D341Med (cell line): ENCODE results near the gene MAGEL2.
A peak's percentile ranks its signal among the peaks of the same experiment; 100 is the strongest.

Experiments used
- DNase-seq: peaks from one replicate; pipeline ENCODE4 v3.0.0; 2012; ENCODE audit warnings: low spot score

The MAGEL2 gene

GRCh38 chr15:23647421-23648370 lies at the start of gene MAGEL2:
TSS of gene MAGEL2 (minus strand) at chr15:23647867. CDS start at chr15:23647742, 125 bp downstream.
- no peak for DNase-seq

- DNase-seq, result no peak
These were observed 47.6 kb upstream of the MAGEL2 start for GRCh38 chr15:23695282-23695681.

GRCh38 chr15:23694592-23694991 lies 46.9 kb upstream of the MAGEL2 start:
- no peak for DNase-seq

DNA sequence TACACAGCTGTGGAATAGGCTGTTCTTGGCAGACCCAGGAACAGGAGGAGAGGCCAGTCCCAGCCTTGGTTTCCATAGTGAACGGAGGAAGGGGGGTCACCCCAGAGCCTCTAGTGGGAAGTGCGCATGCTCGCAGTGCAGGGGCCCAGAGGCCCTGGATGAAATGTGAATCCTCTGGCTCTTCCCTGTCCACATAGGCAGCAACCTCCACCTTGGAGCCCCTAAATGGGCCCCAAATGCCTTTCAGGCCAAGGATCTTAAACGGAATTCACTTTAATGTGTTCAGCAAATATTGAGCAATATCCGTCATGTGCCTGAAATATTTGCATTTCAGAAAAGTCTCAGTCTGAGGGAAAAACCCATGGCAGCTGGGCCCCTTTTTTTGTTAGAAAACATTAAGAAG lies 42.8 kb upstream of the MAGEL2 start:
- DNase-seq, result no peak

GRCh38 chr15:23690015-23690414 lies 42.3 kb upstream of the MAGEL2 start:
- DNase-seq, result no peak

- peak; percentile 91 for DNase-seq
These were observed 39.4 kb upstream of the MAGEL2 start, which contains the start of gene NDN for GRCh38 chr15:23687143-23687470. TSS of gene NDN (minus strand) at chr15:23687305. CDS start at chr15:23687217, 88 bp downstream.

DNA sequence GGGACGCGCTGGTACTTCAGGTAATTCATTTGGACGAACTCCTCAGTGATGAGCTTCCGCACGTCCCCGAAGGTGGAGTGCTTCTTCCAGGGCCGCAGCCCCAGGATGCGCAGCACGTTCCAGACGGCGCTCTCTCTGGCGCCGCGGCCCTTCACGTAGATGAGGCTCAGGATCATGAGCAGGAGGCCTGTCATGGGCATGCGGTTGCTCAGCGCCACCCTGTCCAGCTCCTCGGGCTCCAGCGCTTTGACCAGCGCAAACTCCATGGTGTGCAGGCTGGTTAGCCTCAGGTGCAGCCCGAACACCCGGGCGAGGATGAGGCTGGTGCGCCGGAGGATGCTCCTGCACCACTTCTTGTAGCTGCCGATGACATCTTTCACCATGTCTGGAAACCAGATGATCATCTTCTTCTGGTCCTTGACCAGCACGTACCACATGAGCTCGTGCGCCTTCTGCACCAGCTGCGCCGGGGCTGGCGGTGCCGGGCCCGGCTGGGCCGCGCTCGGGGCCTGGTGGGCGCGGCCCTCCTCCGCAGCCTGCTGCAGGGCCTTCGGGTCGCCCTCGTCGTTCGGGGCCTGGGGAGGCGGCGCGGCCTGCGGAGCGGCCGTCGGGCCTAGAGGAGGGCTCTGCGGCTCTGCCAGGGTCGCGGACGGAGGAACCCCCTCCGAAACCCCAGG lies 38.9 kb upstream of the MAGEL2 start:
- peak; percentile 55 for DNase-seq

GRCh38 chr15:23671481-23671880 lies 23.8 kb upstream of the MAGEL2 start:
- DNase-seq, result no peak

GRCh38 chr15:23670970-23671369 lies 23.3 kb upstream of the MAGEL2 start:
- DNase-seq, result no peak

DNA sequence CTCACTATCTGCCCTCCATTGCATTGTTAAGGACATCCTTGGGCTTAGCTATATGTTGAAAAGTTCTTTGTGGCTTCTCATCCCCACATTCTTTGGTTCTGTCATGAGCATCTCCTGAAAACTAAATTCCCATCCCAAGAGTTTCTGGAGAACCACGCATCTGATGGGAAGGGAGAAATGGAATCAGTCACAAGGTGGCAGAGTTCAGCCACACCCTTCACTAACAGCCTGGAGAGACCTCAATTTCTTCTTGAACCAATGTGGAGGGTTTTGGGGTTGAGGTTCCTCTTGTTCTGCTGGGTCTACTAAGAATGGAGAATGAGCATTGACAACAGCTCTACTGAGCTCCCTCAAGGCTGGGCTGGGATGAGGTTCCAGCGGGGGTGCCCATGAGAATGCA lies 15.6 kb upstream of the MAGEL2 start:
- DNase-seq, result no peak

DNA sequence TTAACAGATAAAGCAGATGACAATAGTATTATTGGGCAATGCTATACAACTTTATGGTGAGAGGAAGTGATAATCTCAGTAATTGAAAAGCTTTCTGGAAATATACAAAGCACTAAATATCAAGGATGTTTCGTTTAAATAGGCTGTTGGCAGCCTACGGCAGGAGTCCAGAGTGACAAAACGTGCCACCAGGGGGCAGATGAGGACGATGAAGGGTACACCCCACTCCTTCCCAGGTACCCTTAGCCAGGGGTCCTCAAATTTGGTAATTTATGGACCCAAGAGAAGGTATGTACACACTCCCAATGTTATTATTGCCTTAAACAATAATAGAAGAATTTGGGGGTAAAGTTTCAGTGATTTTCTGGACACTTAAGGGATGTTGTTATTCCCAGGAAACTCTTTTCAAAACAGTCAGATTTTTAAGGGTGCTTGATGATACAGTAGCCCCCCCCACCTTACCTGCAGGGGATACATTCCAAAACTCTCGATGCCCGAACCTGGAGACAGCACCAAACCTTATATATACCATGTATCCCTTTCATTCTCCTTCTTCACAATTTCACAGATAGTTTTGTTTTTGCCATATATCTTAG lies 1.4 kb upstream of the MAGEL2 start:
- peak; percentile 68 for DNase-seq

DNA sequence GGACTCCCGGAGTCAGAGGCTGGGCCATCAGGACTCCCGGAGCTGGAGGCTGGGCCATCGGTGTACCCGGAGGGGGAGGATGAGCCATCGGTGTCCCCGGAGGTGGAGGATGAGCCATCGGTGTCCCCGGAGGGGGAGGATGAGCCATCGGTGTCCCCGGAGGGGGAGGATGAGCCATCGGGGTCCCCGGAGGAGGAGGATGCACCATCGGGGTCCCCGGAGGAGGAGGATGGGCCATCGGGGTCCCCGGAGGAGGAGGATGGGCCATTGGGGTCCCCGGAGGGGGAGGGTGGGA lies 719 bp downstream of the MAGEL2 start:
- DNase-seq, result no peak

DNA sequence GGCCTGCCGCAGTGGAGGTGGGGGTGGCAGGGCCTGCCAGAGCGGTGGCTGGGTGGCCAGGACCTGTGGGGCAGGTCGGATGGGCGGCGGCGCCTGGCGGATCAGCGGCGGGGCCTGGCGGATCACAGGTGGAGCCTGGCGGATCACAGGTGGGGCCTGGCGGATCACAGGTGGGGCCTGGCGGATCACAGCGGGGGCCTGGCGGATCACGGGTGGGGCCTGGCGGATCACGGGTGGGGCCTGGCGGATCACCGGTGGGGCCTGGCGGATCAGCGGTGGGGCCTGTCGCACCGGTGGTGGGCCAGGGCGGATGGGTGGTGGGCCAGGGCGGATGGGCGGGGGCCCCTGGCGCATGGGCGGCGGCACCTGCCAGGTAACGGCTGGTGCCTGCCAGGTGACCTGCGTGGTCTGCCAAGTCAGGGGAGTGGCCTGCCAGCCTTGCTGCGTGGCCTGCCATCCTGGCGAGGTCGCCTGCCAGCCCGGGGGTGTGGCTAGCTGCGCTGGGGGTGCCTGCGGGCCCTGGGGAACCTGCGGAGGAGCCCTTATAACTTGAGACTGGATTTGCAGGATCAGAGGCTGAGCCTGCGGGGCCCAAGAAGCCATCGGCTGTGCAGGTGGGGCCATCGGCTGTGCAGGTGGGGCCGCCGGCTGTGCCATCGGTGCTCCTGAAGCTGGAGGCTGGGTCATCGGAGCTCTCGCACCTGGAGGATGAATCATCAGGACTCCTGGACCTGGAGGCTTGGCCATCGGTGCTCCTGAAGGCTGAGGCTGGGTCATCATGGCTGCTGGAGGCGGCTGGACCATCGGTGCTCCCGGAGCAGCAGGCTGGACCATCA lies 1.3 kb downstream of the MAGEL2 start:
- no peak for DNase-seq

- peak; percentile 67 for DNase-seq
These were observed 2.1 kb downstream of the MAGEL2 start for GRCh38 chr15:23645371-23646164.

DNA sequence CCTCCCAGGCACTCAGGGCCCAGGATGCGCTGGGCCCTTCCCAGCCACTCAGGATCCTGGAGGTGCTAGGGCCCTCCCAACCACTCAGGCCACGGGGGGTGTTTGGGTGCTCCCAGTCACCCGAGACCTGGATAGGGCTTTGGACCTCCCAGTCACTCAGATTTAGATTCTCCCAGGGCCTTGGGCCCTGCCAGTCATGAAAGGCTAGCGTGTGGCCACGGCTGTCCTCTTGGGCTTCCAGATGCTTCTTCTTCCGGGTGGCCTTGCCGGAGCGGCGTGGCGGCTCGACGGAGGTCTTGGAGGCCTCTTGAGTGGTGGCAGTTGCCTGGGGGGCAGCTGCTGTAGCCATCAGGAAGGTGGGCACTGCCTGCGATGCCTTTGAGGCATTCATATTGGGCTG lies 2.8 kb downstream of the MAGEL2 start:
- no peak for DNase-seq

- DNase-seq, result peak; percentile 86
These were observed 5.1 kb downstream of the MAGEL2 start for GRCh38 chr15:23642413-23643044.

- no peak for DNase-seq
These were observed 13.5 kb downstream of the MAGEL2 start for GRCh38 chr15:23634181-23634580.

DNA sequence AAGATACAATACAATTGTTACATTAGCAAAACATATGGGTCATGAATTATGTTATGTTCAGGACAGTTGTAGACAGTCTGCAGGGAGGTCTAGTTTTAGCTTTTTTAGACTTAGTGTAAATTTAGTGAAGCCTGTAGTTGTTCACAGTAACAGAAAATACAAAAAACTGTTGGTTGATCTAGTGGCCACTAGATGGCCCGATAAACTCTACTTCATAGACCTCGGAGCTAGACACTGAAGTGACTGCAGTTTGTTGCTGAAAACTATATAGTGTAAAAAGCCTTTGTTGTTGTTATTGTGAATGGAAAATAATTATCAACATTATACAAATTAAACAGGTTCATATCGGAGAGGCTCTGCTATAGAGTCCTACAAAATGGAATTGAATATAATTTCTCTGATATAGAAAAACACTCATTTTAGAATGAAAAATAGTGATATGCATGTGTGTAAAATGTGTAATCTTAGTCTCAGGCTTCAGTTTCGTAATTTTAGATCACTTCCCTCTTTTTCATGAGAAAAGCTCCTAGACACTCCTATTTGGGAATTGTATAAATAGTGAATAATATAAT lies 18.3 kb downstream of the MAGEL2 start:
- no peak for DNase-seq

DNA sequence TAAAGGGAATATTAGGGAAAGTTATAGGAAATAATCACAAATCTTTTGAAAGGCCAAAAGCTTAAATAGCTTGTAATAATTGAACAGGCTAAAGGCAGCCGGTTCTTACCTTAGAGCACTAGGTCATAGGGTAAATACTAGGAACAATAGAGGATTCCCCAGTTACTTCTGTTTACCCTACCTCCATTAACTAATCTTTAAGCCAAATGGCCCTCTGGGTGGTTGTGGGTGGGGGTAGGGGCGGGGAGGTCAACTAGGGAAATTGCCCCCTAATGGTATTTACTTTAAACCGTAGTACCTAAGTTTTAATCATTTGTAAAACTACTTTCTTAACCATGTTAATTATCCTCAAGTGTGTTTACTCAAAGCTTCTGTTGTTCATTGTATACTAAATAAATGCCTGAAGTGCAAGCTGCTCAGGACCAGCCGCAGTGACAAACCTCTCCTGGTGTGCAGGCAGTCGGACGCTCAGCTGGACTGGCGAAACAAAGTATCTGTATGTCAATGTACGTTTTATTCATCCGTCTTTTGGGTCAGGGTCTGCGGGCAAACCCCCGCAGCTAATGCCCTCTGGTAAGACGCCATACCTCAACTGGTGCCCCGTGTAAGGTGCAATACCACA lies 18.9 kb downstream of the MAGEL2 start:
- no peak for DNase-seq

DNA sequence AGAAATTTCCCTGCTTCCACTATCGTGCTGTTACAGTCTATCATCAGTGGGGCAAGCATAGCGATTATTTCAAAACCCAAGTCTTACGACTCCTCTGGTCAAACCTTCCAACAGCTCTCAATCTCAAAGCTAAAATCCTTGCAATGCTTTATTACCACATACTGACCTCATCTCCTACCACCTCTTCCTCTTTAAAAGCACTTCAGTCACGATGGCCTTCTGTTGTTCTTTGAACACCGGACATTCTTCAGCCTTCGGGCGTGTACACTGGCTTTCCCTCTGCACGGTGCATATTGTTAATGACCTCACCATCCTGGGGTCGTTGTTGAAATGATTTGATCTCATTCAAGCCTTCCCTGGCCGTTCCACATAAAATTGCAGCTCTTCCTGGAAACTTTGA lies 31.1 kb downstream of the MAGEL2 start:
- DNase-seq, result no peak
